ENCODE measurements around the gene HARBI1. TPM values are rescaled to one million over a fixed set of nuclear protein-coding genes. Genes with fewer than 3 reads are reported as not detected.

Gene HARBI1
- total and polyA plus RNA-seq, 2 donors (not counting 1 experiment from before 2014, with no cell fraction given) = 4.9 to 7.6 TPM

DNA sequence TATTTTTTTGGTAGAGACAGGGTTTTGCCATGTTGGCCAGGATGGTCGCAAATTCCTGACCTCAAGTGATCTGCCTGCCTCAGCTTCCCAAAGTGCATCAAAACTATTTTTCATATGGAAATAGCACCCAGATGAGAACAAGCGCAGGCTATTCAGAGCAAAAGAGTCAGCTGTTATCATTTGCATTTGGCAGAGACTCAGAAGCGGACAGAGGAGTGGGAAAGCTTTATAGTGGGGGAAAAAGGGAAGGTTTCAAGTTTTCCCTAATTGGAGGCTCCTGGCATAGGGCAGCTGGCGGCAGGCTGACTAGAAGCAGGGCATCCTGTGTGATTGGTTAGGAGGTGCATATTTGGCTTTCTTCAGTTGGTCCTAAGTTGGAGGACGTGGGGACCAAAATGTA lies 20.5 kb upstream of the HARBI1 start:
- no peaks in the 10 kb centered on the region for H3K4me1 ChIP-seq (ENCODE audit: control insufficient read depth, extremely low read depth, insufficient read depth, low read length)
- no peaks in the 10 kb centered on the region for H3K9me3 ChIP-seq (ENCODE audit: control insufficient read depth, insufficient read depth, low read depth, low read length)
- H3K36me3 ChIP-seq (ENCODE audit: control insufficient read depth, insufficient read depth, low read length) = no peaks in the 10 kb centered on the region
- TF ChIP-seq EZH2 (IDR thresholded peaks at IDR 0.05; ENCODE audit: low read length, missing control alignments) (no peak), CTCF (conservative IDR thresholded peaks at IDR 0.05 in 1 of 2, IDR thresholded peaks at IDR 0.05 in 1 of 2; ENCODE audit: low read depth in 1 of 2, low read length in 2 of 2) (no peak)
- H3K9ac ChIP-seq (ENCODE audit: insufficient read depth, low read length) = no peak overlapping the region
- DNase-seq (ENCODE audit: low read depth in 2 of 2) = no peak
- H4K20me1 ChIP-seq (ENCODE audit: control insufficient read depth, extremely low read depth, insufficient read depth, low read length) = no peaks in the 10 kb centered on the region
- no peaks in the 10 kb centered on the region for H3K27me3 ChIP-seq (ENCODE audit: control insufficient read depth, insufficient read depth, low read length)
- no peak overlapping the region for H3K27ac ChIP-seq (ENCODE audit: insufficient read depth, low read length)
- H3K4me3 ChIP-seq (replicated peaks in 1 of 4; ENCODE audit: control extremely low read depth in 1 of 4, insufficient read depth in 1 of 4, low read depth in 3 of 4, low read length in 4 of 4) = no peak overlapping the region
- no peaks in the 10 kb centered on the region for H3K79me2 ChIP-seq (ENCODE audit: control insufficient read depth, insufficient read depth, low read length)
- no peak overlapping the region for H2AFZ ChIP-seq (ENCODE audit: low read length)
- no peak overlapping the region for H3K4me2 ChIP-seq (ENCODE audit: extremely low read depth, insufficient read depth, low read length)

GRCh38 chr11:46635557-46636139 lies 18.6 kb upstream of the HARBI1 start:
- no peak overlapping the region for H2AFZ ChIP-seq (ENCODE audit: low read length)
- no peak for TF ChIP-seq CTCF (conservative IDR thresholded peaks at IDR 0.05 in 1 of 2, IDR thresholded peaks at IDR 0.05 in 1 of 2; ENCODE audit: low read depth in 1 of 2, low read length in 2 of 2)
- no peak for TF ChIP-seq EZH2 (IDR thresholded peaks at IDR 0.05; ENCODE audit: low read length, missing control alignments)
- no peaks in the 10 kb centered on the region for H4K20me1 ChIP-seq (ENCODE audit: control insufficient read depth, extremely low read depth, insufficient read depth, low read length)
- H3K79me2 ChIP-seq (ENCODE audit: control insufficient read depth, insufficient read depth, low read length) = no peaks in the 10 kb centered on the region
- no peak overlapping the region for H3K27ac ChIP-seq (ENCODE audit: insufficient read depth, low read length)
- no peaks in the 10 kb centered on the region for H3K9me3 ChIP-seq (ENCODE audit: control insufficient read depth, insufficient read depth, low read depth, low read length)
- H3K4me3 ChIP-seq (replicated peaks in 1 of 4; ENCODE audit: control extremely low read depth in 1 of 4, insufficient read depth in 1 of 4, low read depth in 3 of 4, low read length in 4 of 4) = no peak overlapping the region
- DNase-seq (ENCODE audit: low read depth in 2 of 2) = no peak
- H3K27me3 ChIP-seq (ENCODE audit: control insufficient read depth, insufficient read depth, low read length) = no peaks in the 10 kb centered on the region
- H3K4me1 ChIP-seq (ENCODE audit: control insufficient read depth, extremely low read depth, insufficient read depth, low read length) = no peaks in the 10 kb centered on the region
- H3K36me3 ChIP-seq (ENCODE audit: control insufficient read depth, insufficient read depth, low read length) = no peaks in the 10 kb centered on the region
- no peak overlapping the region for H3K9ac ChIP-seq (ENCODE audit: insufficient read depth, low read length)
- H3K4me2 ChIP-seq (ENCODE audit: extremely low read depth, insufficient read depth, low read length) = no peak overlapping the region

DNA sequence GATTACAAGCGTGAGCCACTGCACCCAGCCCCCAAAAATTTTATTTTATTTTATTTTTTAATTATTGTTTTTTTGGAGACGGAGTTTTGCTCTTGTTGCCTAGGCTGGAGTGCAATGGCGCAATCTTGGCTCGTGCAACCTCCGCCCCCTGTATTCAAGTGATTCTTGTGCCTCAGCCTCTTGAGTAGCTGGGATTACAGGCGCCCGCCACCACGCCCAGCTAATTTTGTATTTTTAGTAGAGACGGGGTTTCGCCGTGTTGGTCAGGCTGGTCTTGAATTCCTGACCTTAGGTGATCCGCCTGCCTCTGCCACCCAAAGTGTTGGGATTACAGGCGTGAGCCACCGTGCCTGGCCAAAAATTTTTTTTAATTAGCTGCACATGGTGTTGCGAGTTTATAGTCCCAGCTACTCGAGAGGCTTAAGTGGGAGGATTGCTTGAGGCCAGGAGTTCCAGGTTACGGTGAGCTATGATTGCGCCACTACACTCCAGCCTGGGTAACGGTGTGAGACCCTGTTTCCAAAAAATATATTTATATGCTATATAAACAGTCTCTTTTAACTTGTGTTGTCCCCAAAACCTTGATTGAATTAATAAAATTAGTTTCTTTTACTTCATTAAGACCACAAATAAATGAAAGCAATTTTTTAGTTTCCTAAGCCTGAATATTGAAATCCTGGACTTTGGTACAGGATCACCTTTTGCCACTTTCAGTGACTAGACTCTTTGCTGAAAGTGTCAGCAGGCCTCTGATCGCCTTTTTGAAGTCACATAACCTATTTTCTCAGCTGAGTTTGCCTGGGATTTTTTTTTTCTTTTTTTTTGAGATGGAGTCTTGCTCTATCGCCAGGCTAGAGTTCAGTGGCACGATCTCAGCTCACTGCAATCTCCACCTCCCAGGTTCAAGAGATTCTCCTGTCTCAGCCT lies 16.5 kb upstream of the HARBI1 start:
- no peak for TF ChIP-seq EZH2 (IDR thresholded peaks at IDR 0.05; ENCODE audit: low read length, missing control alignments)
- no peak for TF ChIP-seq CTCF (conservative IDR thresholded peaks at IDR 0.05 in 1 of 2, IDR thresholded peaks at IDR 0.05 in 1 of 2; ENCODE audit: low read depth in 1 of 2, low read length in 2 of 2)
- Histone ChIP-seq H3K36me3 (ENCODE audit: control insufficient read depth, insufficient read depth, low read length) (no peaks in the 10 kb centered on the region), H3K4me2 (ENCODE audit: extremely low read depth, insufficient read depth, low read length) (no peak overlapping the region), H3K79me2 (ENCODE audit: control insufficient read depth, insufficient read depth, low read length) (no peaks in the 10 kb centered on the region), H3K4me3 (replicated peaks in 1 of 4; ENCODE audit: control extremely low read depth in 1 of 4, insufficient read depth in 1 of 4, low read depth in 3 of 4, low read length in 4 of 4) (no peak overlapping the region), H3K9ac (ENCODE audit: insufficient read depth, low read length) (no peak overlapping the region), H2AFZ (ENCODE audit: low read length) (no peak overlapping the region), H3K4me1 (ENCODE audit: control insufficient read depth, extremely low read depth, insufficient read depth, low read length) (no peaks in the 10 kb centered on the region), H3K9me3 (ENCODE audit: control insufficient read depth, insufficient read depth, low read depth, low read length) (no peaks in the 10 kb centered on the region), H3K27ac (ENCODE audit: insufficient read depth, low read length) (no peak overlapping the region), H3K27me3 (ENCODE audit: control insufficient read depth, insufficient read depth, low read length) (no peaks in the 10 kb centered on the region), H4K20me1 (ENCODE audit: control insufficient read depth, extremely low read depth, insufficient read depth, low read length) (no peaks in the 10 kb centered on the region)
- DNase-seq (ENCODE audit: low read depth in 2 of 2) = no peak
